Measurements from ENCODE around the gene FTO.

The FTO gene

GRCh38 chr16:54090602-54091001, 386.6 kb downstream of the FTO start:
- DNase-seq (ENCODE audit: low spot score) = no peak

GRCh38 chr16:54093281-54093680, 389.3 kb downstream of the FTO start:
- DNase-seq (ENCODE audit: low spot score) = no peak

GRCh38 chr16:54094641-54095040, 390.7 kb downstream of the FTO start:
- DNase-seq (ENCODE audit: low spot score) = no peak

GRCh38 chr16:54096607-54097006, 392.7 kb downstream of the FTO start:
- DNase-seq (ENCODE audit: low spot score) = no peak

- DNase-seq (ENCODE audit: low spot score) = no peak
These were observed 393.8 kb downstream of the FTO start for GRCh38 chr16:54097774-54098173.

GRCh38 chr16:54098247-54098646, 394.3 kb downstream of the FTO start:
- DNase-seq (ENCODE audit: low spot score) = peak; percentile 43

- DNase-seq (ENCODE audit: low spot score) = peak; percentile 16
These were observed 395.7 kb downstream of the FTO start for GRCh38 chr16:54099627-54100026.

- no peak for DNase-seq (ENCODE audit: low spot score)
These were observed 399.2 kb downstream of the FTO start for GRCh38 chr16:54102888-54103866.

GRCh38 chr16:54106057-54106456, 402.1 kb downstream of the FTO start:
- DNase-seq (ENCODE audit: low spot score) = no peak

- no peak for DNase-seq (ENCODE audit: low spot score)
These were observed 403.7 kb downstream of the FTO start for GRCh38 chr16:54107583-54108202.

- DNase-seq (ENCODE audit: low spot score) = no peak
These were observed 406.3 kb downstream of the FTO start for GRCh38 chr16:54110016-54110981.

- no peak for DNase-seq (ENCODE audit: low spot score)
These were observed 408.7 kb downstream of the FTO start for GRCh38 chr16:54112451-54113206.

- DNase-seq (ENCODE audit: low spot score) = no peak
These were observed 411.6 kb downstream of the FTO start for GRCh38 chr16:54115558-54115957.

- no peak for DNase-seq (ENCODE audit: low spot score)
These were observed 412.2 kb downstream of the FTO start for GRCh38 chr16:54116124-54116655.

GRCh38 chr16:54118846-54119245, 414.9 kb downstream of the FTO start:
- DNase-seq (ENCODE audit: low spot score) = no peak

- DNase-seq (ENCODE audit: low spot score) = no peak
These were observed 417.0 kb downstream of the FTO start for GRCh38 chr16:54120846-54121480.

GRCh38 chr16:54121539-54122295, 417.8 kb downstream of the FTO start:
- no peak for DNase-seq (ENCODE audit: low spot score)

- no peak for DNase-seq (ENCODE audit: low spot score)
These were observed 419.8 kb downstream of the FTO start for GRCh38 chr16:54123766-54124165.

- no peak for DNase-seq (ENCODE audit: low spot score)
These were observed 422.0 kb downstream of the FTO start for GRCh38 chr16:54125751-54126655.
